Measurements from ENCODE around the gene TLE1.

DNA sequence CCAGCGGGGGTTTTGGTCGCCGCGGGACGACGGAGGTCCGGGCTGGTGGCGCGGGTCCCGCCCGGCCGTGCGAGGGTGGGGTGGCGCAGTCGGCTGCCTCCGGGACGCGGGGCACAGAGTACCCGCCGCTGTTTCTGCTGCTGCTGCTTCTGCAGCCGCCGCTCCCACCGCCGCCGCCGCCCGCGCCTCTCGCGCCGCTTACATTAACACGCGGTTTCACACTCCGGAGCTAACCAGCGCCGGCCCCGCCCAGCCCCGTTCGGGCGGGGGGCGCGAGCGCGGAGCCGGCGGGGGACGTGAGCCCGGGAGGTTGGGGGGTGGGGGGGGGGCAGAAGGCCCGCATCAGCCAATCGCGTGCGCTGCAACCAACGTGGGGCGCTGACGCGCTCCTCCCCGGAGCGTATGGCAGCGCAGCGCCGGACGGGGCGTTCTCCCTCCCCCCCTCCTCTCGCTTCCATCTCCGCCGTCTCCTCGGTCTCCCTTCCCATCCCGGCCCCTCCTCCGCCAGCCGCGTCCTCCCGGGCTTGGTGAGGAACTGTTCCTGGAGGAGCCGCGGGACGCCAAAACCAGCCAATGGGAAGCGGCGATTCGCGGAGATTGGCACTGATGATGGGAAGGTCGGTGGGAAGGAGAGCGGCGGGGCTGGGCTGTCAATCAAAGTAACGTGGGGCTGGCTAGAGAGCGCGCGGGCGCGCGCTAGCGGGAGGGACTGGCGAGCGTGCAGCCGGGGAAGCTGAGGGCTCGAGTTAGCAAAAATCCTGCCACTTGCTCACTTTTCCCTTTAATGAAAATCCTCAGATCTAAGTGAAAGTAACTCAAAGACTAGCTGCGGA is at the start of gene TLE1:
- TF ChIP-seq CTCF (IDR thresholded peaks at IDR 0.05; ENCODE audit: low read depth, low read length), result no peak
- no peak for TF ChIP-seq POLR2A (IDR thresholded peaks at IDR 0.05; ENCODE audit: extremely low read depth, insufficient read length)

Measured in NB4 (cell line).